Measurements from ENCODE around the gene TLDC2. TPM values are rescaled to one million over a fixed set of nuclear protein-coding genes. Genes with fewer than 3 reads are reported as not detected.
"Not testable (repeated sequence)": the region's sequence is repeated elsewhere in the genome, so short reads cannot be mapped to it uniquely, and the experiment has no call there.

Gene TLDC2
- total RNA-seq, 1 donor from 2014 or later = 0.34 TPM

DNA sequence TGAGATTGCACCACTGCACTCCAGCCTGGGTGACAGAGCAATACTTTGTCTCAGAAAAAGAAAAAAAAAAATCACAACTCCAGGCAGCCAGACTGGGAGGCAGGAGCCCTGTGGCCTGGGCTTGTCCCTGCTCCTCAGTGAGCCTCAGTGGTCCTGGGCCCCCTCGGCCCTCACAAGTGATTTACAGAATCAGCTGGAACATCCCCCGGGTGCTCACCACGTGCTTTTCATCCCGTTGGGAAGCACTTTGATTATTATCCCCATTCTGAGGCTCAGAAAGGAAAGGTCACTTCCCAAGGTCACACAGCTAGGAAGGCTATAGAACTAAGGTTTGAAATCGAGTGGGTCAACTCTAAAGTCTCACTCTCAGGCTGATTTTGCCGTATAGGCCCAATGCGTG is 43.1 kb upstream of the TLDC2 start:
- no peaks in the 10 kb centered on the region for H3K27me3 Mint-ChIP-seq
- peaks cover 4% of the 10 kb centered on the region for H3K4me1 Mint-ChIP-seq (ENCODE audit: low read depth)
- H3K9me3 Mint-ChIP-seq (ENCODE audit: low read depth) = no peaks in the 10 kb centered on the region
- H3K36me3 Mint-ChIP-seq (ENCODE audit: insufficient read depth) = peaks cover 1% of the 10 kb centered on the region
- peak overlapping the region; percentile 53 for H3K27ac Mint-ChIP-seq
- no peak for DNase-seq (ENCODE audit: low spot score, unreplicated experiment)
- TF ChIP-seq, protein P1, sequence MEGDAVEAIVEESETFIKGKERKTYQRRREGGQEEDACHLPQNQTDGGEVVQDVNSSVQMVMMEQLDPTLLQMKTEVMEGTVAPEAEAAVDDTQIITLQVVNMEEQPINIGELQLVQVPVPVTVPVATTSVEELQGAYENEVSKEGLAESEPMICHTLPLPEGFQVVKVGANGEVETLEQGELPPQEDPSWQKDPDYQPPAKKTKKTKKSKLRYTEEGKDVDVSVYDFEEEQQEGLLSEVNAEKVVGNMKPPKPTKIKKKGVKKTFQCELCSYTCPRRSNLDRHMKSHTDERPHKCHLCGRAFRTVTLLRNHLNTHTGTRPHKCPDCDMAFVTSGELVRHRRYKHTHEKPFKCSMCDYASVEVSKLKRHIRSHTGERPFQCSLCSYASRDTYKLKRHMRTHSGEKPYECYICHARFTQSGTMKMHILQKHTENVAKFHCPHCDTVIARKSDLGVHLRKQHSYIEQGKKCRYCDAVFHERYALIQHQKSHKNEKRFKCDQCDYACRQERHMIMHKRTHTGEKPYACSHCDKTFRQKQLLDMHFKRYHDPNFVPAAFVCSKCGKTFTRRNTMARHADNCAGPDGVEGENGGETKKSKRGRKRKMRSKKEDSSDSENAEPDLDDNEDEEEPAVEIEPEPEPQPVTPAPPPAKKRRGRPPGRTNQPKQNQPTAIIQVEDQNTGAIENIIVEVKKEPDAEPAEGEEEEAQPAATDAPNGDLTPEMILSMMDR (IDR thresholded peaks at IDR 0.05; ENCODE audit: unreplicated experiment) = no peak
- H3K4me3 Mint-ChIP-seq (ENCODE audit: low read depth) = no peak overlapping the region

DNA sequence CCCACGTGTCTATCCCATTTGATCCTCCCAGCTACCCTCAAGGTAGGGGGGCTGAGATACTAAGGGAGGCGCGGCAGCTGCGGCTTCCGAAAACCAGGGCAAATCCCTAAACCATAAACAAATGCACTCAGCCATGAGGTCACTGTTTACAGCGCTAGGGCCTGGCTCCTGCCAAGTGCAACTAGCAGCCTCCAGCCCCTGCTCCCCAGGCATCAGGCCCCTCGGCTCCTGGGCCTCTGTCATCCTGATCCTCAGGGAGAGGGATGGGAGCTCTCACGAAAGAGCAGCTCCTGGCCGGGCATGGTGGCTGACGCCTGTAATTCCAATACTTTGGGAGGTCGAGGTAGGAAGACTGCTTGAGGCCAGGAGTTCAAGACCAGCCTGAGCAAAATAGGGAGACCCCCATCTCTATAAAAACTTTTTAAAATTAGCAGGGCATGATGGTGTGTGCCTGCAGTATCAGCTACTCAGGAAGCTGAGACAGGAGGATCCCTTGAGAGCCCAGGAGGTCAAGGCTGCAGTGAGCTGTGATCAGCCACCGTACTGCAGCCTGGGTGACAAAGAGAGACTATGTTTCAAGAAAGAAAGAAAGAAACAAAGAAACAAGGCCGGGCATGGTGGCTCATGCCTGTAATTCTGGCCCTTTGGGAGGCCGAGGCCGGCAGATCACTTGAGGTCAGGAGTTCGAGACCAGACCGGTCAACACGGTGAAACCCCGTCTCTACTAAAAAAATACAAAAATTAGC is 42.5 kb upstream of the TLDC2 start:
- Mint-ChIP-seq H3K4me3 (ENCODE audit: low read depth) (no peak overlapping the region), H3K9me3 (ENCODE audit: low read depth) (no peaks in the 10 kb centered on the region), H3K36me3 (ENCODE audit: insufficient read depth) (no peaks in the 10 kb centered on the region), H3K4me1 (ENCODE audit: low read depth) (peaks cover 4% of the 10 kb centered on the region), H3K27ac (no peak overlapping the region), H3K27me3 (no peaks in the 10 kb centered on the region)
- TF ChIP-seq, protein P1 (IDR thresholded peaks at IDR 0.05; ENCODE audit: unreplicated experiment) = no peak
- no peak for DNase-seq (ENCODE audit: low spot score, unreplicated experiment)

DNA sequence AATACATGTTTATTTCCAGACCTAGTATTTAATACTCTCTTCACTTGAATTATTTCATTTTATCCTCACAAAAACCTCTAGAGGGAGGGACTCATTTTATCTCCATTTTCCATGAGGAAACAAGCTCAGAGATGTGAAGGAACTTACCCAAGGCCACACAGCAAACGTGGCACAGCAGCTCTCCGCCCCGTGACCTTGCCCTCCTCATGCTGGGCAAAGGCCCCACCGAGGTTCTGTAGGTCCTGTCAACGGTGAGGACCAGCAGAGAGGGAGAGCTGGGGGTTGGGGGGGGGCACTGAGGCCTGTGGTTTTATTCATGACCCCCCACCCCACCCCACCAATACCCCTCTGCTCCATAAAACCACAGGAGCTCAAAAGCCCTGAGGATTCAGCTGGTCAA is 40.9 kb upstream of the TLDC2 start:
- no peak overlapping the region for H3K27ac Mint-ChIP-seq
- peaks cover 4% of the 10 kb centered on the region for H3K36me3 Mint-ChIP-seq (ENCODE audit: insufficient read depth)
- no peaks in the 10 kb centered on the region for H3K9me3 Mint-ChIP-seq (ENCODE audit: low read depth)
- TF ChIP-seq, protein P1 (IDR thresholded peaks at IDR 0.05; ENCODE audit: unreplicated experiment) = no peak
- no peak overlapping the region for H3K4me3 Mint-ChIP-seq (ENCODE audit: low read depth)
- H3K4me1 Mint-ChIP-seq (ENCODE audit: low read depth) = peaks cover 4% of the 10 kb centered on the region
- no peak for DNase-seq (ENCODE audit: low spot score, unreplicated experiment)
- no peaks in the 10 kb centered on the region for H3K27me3 Mint-ChIP-seq

DNA sequence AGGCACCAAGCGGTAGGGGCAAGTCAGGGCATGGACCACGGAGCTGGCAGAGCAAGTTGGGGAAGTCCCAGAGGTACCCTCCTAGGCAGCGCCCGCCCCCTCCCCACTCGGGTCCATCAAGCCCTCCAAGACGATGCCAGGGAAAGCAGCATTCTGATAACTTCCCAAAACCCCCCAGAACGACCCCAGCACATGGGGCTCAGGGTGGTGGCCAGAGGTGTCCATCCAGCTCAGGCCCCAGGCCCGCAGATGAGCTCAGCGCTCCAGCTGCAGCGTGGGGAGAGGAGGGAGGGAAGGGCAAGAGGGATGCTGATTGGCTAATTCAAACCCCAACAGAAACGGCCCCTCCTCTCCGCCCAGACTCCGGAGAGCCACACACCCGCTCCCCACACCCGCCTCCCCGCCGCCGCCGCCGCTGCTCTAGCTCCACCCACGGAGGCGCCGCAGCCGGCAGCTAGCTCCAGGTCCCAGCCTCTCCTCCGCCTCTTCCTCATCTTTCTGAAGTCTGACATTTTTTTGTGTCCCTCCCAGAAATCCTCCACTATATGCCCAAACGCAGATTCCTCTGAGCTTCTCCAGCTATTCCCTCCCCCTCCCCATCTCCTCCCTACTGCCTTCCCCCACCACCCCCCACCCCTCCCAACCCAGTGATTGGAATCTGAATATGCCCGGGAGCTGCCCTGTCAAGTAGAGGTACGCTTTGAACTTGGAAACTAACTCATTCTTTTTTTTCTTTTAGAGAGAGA is 40.3 kb upstream of the TLDC2 start:
- Mint-ChIP-seq H3K9me3 (ENCODE audit: low read depth) (no peaks in the 10 kb centered on the region), H3K27me3 (no peaks in the 10 kb centered on the region), H3K4me3 (ENCODE audit: low read depth) (peak overlapping the region; percentile 56), H3K36me3 (ENCODE audit: insufficient read depth) (peaks cover 4% of the 10 kb centered on the region), H3K27ac (peak overlapping the region; percentile 90), H3K4me1 (ENCODE audit: low read depth) (peaks cover 4% of the 10 kb centered on the region)
- TF ChIP-seq, protein P1 (IDR thresholded peaks at IDR 0.05; ENCODE audit: unreplicated experiment) = no peak
- peak; percentile 68 for DNase-seq (ENCODE audit: low spot score, unreplicated experiment)

DNA sequence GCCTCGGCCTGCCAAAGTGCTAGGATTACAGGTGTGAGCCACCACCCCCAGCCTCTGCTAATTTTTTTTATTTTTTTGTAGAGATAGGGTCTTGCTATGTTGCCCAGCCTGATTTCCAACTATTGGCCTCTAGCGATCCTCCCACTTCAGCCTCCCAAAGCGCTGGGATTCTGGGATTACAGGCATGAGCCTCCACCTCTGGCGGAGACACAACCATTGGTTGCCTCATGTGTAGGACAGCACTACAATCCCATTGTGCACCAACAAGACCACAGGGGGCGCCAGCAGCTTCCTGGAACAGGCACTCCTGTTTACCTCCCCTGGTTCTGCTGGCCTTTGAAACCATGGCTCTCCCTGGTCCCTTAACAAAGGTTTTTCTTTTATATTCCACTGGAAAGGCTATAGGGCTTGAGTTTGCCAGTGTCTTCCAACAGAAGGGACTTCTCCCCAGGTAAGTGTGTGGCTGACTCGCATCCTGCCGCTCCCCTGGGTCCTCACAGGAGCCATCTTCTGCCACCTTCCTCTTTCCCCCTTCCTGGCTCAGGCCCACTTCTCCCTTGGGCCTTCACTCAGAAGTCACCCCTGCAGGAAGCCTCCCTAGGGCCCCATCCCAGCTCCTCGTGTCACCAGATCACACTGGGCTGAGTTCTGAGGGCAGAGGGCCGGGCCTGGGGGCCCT is 39.2 kb upstream of the TLDC2 start:
- TF ChIP-seq, protein P1 (IDR thresholded peaks at IDR 0.05; ENCODE audit: unreplicated experiment) = peak; percentile 52
- no peak for DNase-seq (ENCODE audit: low spot score, unreplicated experiment)
- Mint-ChIP-seq H3K27ac (no peak overlapping the region), H3K9me3 (ENCODE audit: low read depth) (no peaks in the 10 kb centered on the region), H3K4me3 (ENCODE audit: low read depth) (no peak overlapping the region), H3K4me1 (ENCODE audit: low read depth) (peaks cover 4% of the 10 kb centered on the region), H3K36me3 (ENCODE audit: insufficient read depth) (peaks cover 4% of the 10 kb centered on the region), H3K27me3 (no peaks in the 10 kb centered on the region)

DNA sequence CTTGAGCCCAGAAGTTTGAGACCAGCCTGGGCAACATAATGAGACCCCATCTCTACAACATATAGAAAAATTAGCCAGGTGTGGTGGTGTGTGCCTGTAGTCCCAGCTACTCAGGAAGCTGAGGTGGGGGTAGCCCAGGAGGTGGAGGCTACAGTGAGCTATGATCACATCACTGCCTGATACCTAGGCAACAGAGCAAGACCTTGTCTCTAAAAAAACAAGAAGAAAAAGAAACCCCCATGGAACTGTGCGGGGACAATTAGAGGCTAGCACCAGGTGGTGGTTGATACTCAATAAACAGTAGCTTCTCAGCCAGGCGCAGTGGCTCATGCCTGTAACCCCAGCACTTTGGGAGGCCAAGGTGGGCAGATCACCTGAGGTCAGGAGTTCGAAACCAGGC is 37.6 kb upstream of the TLDC2 start:
- H3K9me3 Mint-ChIP-seq (ENCODE audit: low read depth); H3K4me3 Mint-ChIP-seq (ENCODE audit: low read depth); H3K4me1 Mint-ChIP-seq (ENCODE audit: low read depth); H3K27me3 Mint-ChIP-seq; H3K36me3 Mint-ChIP-seq (ENCODE audit: insufficient read depth); H3K27ac Mint-ChIP-seq; DNase-seq (ENCODE audit: low spot score, unreplicated experiment): not testable (repeated sequence)
